ENCODE results near the gene GEN1.

GRCh38 chr2:17827785-17828184, 73.8 kb downstream of the GEN1 start:
- no peak for TF ChIP-seq CTCF (IDR thresholded peaks at IDR 0.05)
- no peak for TF ChIP-seq POLR2A (IDR thresholded peaks at IDR 0.05)
